Spinal cord (tissue), 10 donors: ENCODE measurements around the gene GRP. TPM values are rescaled to one million over a fixed set of nuclear protein-coding genes. Genes with fewer than 3 reads are reported as not detected.
A peak's percentile ranks its signal among the peaks of the same experiment; 100 is the strongest.
"Not testable (repeated sequence)": the region's sequence is repeated elsewhere in the genome, so short reads cannot be mapped to it uniquely, and the experiment has no call there.

Source experiments
- DNase-seq, 6 donors: peaks; one replicate each; pipeline versions ENCODE4 v3.0.0 to v3.0.0-alpha.2; 2013 to 2015; ENCODE audit warnings: low spot score in 6 of 6, low read depth in 4 of 6
- H3K27ac ChIP-seq: one replicate; pipeline ENCODE4 v1.5.1; 2013; ENCODE audit warnings: low read depth, low read length, control low read depth
- H3K27me3 ChIP-seq: one replicate; pipeline ENCODE4 v1.6.1; 2013; ENCODE audit warnings: low read length; ENCODE audit not compliant: control insufficient read depth, insufficient read depth
- H3K36me3 ChIP-seq: one replicate; pipeline ENCODE4 v1.6.1; 2013; ENCODE audit warnings: low read length; ENCODE audit not compliant: control insufficient read depth, insufficient read depth
- H3K4me1 ChIP-seq: one replicate; pipeline ENCODE4 v1.6.1; 2013; ENCODE audit warnings: low read length; ENCODE audit not compliant: control insufficient read depth, insufficient read depth
- H3K4me3 ChIP-seq: one replicate; pipeline ENCODE4 v1.5.1; 2013; ENCODE audit warnings: low read depth, low read length, control low read depth
- H3K9me3 ChIP-seq: one replicate; pipeline ENCODE4 v1.6.1; 2013; ENCODE audit warnings: low read length; ENCODE audit not compliant: control insufficient read depth, insufficient read depth
- whole genome bisulfite sequencing: methylation state at CpG from one replicate; pipeline ENCODE4 v1.1.5; 2013; ENCODE audit warnings: missing lambda C conversion rate; ENCODE audit not compliant: insufficient coverage; 5-methylcytosine and 5-hydroxymethylcytosine counted together
- polyA plus RNA-seq, 2 donors: library from polyadenylated mRNA; unstranded; fragments of 120-200 nt; gene quantifications; one replicate each; pipeline ENCODE4 v1.2.1, GENCODE V29; 2013; ENCODE audit not compliant: insufficient read length in 2 of 2
- total RNA-seq, 2 donors: library from RNA; depleted of rRNA in 1 of 2; stranded (reverse); fragments of 120-200 nt in 1 of 2; fragments of >200 nt in 1 of 2; gene quantifications; one replicate each; pipeline versions ENCODE4 v1.2.3 to v1.2.4, GENCODE V29; 2013 to 2014
- donor health status: healthy.

The GRP gene
- total and polyA plus RNA-seq, 4 donors = 2.0 to 11.1 (median 7.3) TPM

- DNase-seq = peak in 2 of 6 donors; percentile 28 to 46
Measured at GRCh38 chr18:59238385-59238784, 18.4 kb downstream of the GRP start.

GRCh38 chr18:59239642-59240041 is 19.7 kb downstream of the GRP start:
- H3K27ac ChIP-seq = no peak overlapping the region
- 71% methylated on average over 3 of the region's 4 CpGs for WGBS
- DNase-seq = no peak

More at GRCh38 chr18:59238385-59238784, 18.4 kb downstream of the GRP start:
- no peaks in the 10 kb centered on the region for H3K9me3 ChIP-seq
- H3K4me1 ChIP-seq = no peaks in the 10 kb centered on the region
- no peaks in the 10 kb centered on the region for H3K36me3 ChIP-seq
- peaks cover 2% of the 10 kb centered on the region for H3K27me3 ChIP-seq
- H3K27ac ChIP-seq = no peak overlapping the region
- H3K4me3 ChIP-seq = no peak overlapping the region

GRCh38 chr18:59242906-59243305 is 22.9 kb downstream of the GRP start:
- no peak overlapping the region for H3K27ac ChIP-seq
- H3K27me3 ChIP-seq = peaks cover 14% of the 10 kb centered on the region
- DNase-seq = no peak
- H3K36me3 ChIP-seq = no peaks in the 10 kb centered on the region
- WGBS = no CpG with 5 or more reads among the region's 2 CpGs
- H3K4me1 ChIP-seq = no peaks in the 10 kb centered on the region
- H3K4me3 ChIP-seq = no peak overlapping the region
- no peaks in the 10 kb centered on the region for H3K9me3 ChIP-seq

More at GRCh38 chr18:59239642-59240041, 19.7 kb downstream of the GRP start:
- Histone ChIP-seq H3K27me3 (peaks cover 2% of the 10 kb centered on the region), H3K9me3 (no peaks in the 10 kb centered on the region), H3K36me3 (no peaks in the 10 kb centered on the region), H3K4me3 (no peak overlapping the region), H3K4me1 (no peaks in the 10 kb centered on the region)

DNA sequence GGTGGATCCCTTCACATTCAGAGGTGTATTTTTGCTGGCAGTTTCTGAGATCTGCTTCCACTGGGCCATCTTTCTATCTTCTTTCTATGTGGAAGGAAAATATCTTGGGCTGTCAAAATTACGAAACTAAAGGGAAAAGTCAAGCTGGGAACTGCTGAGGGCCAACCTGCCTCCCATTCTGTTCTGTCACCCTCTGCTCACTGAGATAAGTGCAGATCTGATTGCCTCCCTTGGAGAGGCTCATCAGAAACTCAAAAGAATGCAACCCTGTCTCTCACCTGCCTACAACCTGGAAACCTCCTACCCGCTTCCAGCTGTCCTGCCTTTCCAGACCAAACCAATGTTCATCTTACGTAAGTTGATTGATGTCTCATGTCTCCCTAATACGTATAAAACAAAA is 26.8 kb downstream of the GRP start:
- Histone ChIP-seq H3K4me3 (no peak overlapping the region), H3K27me3 (peaks cover 19% of the 10 kb centered on the region), H3K27ac (no peak overlapping the region), H3K4me1 (no peaks in the 10 kb centered on the region), H3K36me3 (no peaks in the 10 kb centered on the region), H3K9me3 (no peaks in the 10 kb centered on the region)
- DNase-seq = no peak
- WGBS = 50% methylated on average over 4 of the region's 4 CpGs

- Histone ChIP-seq H3K27me3 (peaks cover 19% of the 10 kb centered on the region), H3K36me3 (no peaks in the 10 kb centered on the region), H3K9me3 (no peaks in the 10 kb centered on the region), H3K4me1 (no peaks in the 10 kb centered on the region), H3K27ac (no peak overlapping the region), H3K4me3 (no peak overlapping the region)
- whole genome bisulfite sequencing = 0% methylated on average over 3 of the region's 5 CpGs
- DNase-seq = peak in 5 of 6 donors; percentile 54 to 96 (median 72)
Measured at GRCh38 chr18:59249199-59249774, 29.3 kb downstream of the GRP start.

DNA sequence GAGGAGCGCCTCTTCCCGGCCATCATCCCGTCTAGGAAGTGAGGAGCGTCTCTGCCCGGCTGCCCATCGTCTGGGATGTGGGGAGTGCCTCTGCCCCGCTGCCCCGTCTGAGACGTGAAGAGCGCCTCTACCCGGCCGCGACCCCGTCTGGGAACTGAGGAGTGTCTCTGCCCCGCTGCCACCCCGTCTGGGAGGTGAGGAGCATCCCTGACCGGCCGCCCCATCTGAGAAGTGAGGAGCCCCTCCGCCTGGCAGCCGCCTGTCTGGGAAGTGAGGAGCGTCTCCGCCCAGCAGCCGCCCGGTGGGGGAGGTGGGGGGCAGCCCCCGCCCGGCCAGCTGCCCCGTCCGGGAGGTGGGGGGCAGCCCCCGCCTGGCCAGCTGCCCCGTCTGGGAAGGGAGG is 35.5 kb downstream of the GRP start:
- H3K36me3 ChIP-seq, H3K4me1 ChIP-seq, H3K9me3 ChIP-seq, H3K27me3 ChIP-seq, H3K27ac ChIP-seq, H3K4me3 ChIP-seq, DNase-seq: not testable (repeated sequence)
- 95% methylated on average over 13 of the region's 30 CpGs for WGBS

DNA sequence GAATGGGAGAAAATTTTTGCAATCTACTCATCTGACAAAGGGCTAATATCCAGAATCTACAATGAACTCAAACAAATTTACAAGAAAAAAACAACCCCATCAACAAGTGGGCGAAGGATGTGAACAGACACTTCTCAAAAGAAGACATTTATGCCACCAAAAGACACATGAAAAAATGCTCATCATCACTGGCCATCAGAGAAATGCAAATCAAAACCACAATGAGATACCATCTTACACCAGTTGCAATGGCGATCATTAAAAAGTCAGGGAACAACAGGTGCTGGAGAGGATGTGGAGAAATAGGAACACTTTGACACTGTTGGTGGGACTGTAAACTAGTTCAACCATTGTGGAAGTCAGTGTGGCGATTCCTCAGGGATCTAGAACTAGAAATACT is 41.9 kb downstream of the GRP start:
- not testable (repeated sequence) for H3K27ac ChIP-seq, DNase-seq, H3K9me3 ChIP-seq, H3K4me3 ChIP-seq, H3K36me3 ChIP-seq
- no CpG with 5 or more reads among the region's 3 CpGs for WGBS
- Histone ChIP-seq H3K27me3 (peaks cover 44% of the 10 kb centered on the region), H3K4me1 (peaks cover 17% of the 10 kb centered on the region)

DNA sequence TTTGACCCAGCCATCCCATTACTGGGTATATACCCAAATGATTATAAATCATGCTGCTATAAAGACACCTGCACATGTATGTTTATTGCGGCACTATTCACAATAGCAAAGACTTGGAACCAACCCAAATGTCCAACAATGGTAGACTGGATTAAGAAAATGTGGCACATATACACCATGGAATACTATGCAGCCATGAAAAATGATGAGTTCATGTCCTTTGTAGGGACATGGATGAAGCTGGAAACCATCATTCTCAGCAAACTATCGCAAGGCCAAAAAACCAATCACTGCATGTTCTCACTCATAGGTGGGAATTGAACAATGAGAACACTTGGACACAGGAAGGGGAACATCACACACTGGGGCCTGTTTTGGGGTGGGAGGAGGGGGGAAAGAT is 42.3 kb downstream of the GRP start:
- not testable (repeated sequence) for DNase-seq
- H3K27me3 ChIP-seq = peaks cover 48% of the 10 kb centered on the region

GRCh38 chr18:59263661-59264060 is 43.7 kb downstream of the GRP start:
- Histone ChIP-seq H3K36me3 (no peaks in the 10 kb centered on the region), H3K27me3 (peaks cover 62% of the 10 kb centered on the region), H3K4me1 (peaks cover 28% of the 10 kb centered on the region), H3K4me3 (no peak overlapping the region), H3K9me3 (no peaks in the 10 kb centered on the region), H3K27ac (no peak overlapping the region)
- DNase-seq = no peak
- WGBS = 3% methylated on average over 13 of the region's 16 CpGs

More for the DNA sequence above, 42.3 kb downstream of the GRP start:
- not testable (repeated sequence) for H3K9me3 ChIP-seq, H3K27ac ChIP-seq, H3K4me3 ChIP-seq, H3K36me3 ChIP-seq
- peaks cover 17% of the 10 kb centered on the region for H3K4me1 ChIP-seq
- WGBS = no CpG with 5 or more reads among the region's 2 CpGs

- no peak overlapping the region for H3K27ac ChIP-seq
- WGBS = under 1% methylated on average over 11 of the region's 17 CpGs
- no peaks in the 10 kb centered on the region for H3K9me3 ChIP-seq
- H3K36me3 ChIP-seq = no peaks in the 10 kb centered on the region
- no peak for DNase-seq
- H3K27me3 ChIP-seq = peaks cover 66% of the 10 kb centered on the region
- H3K4me3 ChIP-seq = no peak overlapping the region
- peaks cover 30% of the 10 kb centered on the region for H3K4me1 ChIP-seq
Measured at GRCh38 chr18:59264121-59264571, 44.2 kb downstream of the GRP start.
